HCT116 (cell line): ENCODE measurements around the gene C2orf92. TPM values are rescaled to one million over a fixed set of nuclear protein-coding genes. Genes with fewer than 3 reads are reported as not detected.

Source experiments
- ATAC-seq: fragments of 200-7000 bp; cut with Tn5 transposase; 2 replicates; pipeline ENCODE4 v1.9.1; 2020; ENCODE audit warnings: mild to moderate bottlenecking, moderate library complexity
- BruUV-seq: library from RNA; stranded (reverse); fragments of 400-500 nt; replicated peaks from 2 replicates; lab custom pipeline; 2021; lab: Mats Ljungman, UMichigan
- CTCF ChIA-PET: fragments of 300-600 bp; sonication (Branson Sonifier 250); formaldehyde crosslinking; loops from one replicate; lab custom pipeline; 2021; ENCODE audit warnings: antibody characterized with exemption; lab: Charles Lee
- POLR2A ChIA-PET: fragments of 300-600, 350-600 bp; sonication (Branson Sonifier 250); formaldehyde crosslinking; loops from one replicate; lab custom pipeline; 2021; ENCODE audit warnings: antibody characterized with exemption; lab: Charles Lee
- RAD21 ChIA-PET, 2 experiments: fragments of 300-600 bp; sonication (Branson Sonifier 250); formaldehyde crosslinking; loops; one replicate each; lab custom pipeline; 2023; ENCODE audit warnings: low total read pairs in 2 of 2; ENCODE audit not compliant: uncharacterized antibody in 2 of 2, unreplicated experiment in 2 of 2, low non-redundant PET in 1 of 2; lab: Charles Lee
- DNase-seq: peaks from one replicate; pipeline ENCODE4 v3.0.0-alpha.2; 2010; ENCODE audit warnings: low read depth, low spot score
- H2AFZ ChIP-seq: fragments of 200-600 bp; shearing (Covaris generic), sonication (generic); 2 replicates; pipeline ENCODE4 v1.6.1; 2017; ENCODE audit warnings: low read depth, mixed run types, mixed read lengths, antibody characterized with exemption, low read length; ENCODE audit not compliant: poor library complexity, severe bottlenecking
- H3K27ac ChIP-seq: 2 replicates; pipeline ENCODE4 v1.5.1; 2012; ENCODE audit warnings: low read depth, low read length
- H3K27me3 ChIP-seq: fragments of 200-600 bp; sonication (generic); 2 replicates; pipeline ENCODE4 v1.6.1; 2016; ENCODE audit warnings: mixed run types, low read length, mixed read lengths; ENCODE audit not compliant: insufficient read depth
- H3K36me3 ChIP-seq, 2 experiments: fragments of 200-500 bp in 1 of 2; fragments of 200-600 bp in 1 of 2; sonication (Bioruptor generic) in 1 of 2; sonication (generic) in 1 of 2; 2 replicates each; pipeline versions ENCODE4 v1.5.1 to v1.6.1; 2014 to 2016; ENCODE audit warnings: low read length in 2 of 2, inconsistent platforms in 1 of 2, mixed read lengths in 1 of 2, mixed run types in 1 of 2; ENCODE audit not compliant: insufficient read depth in 2 of 2, control insufficient read depth in 1 of 2
- H3K4me1 ChIP-seq, 2 experiments: fragments of 200-600 bp in 1 of 2; sonication (generic) in 1 of 2; 2 replicates each; pipeline versions ENCODE4 v1.5.1 to v1.6.1; 2012 to 2017; ENCODE audit warnings: low read length in 2 of 2, inconsistent platforms in 1 of 2, mild to moderate bottlenecking in 1 of 2, mixed read lengths in 1 of 2, mixed run types in 1 of 2, moderate library complexity in 1 of 2; ENCODE audit not compliant: insufficient read depth in 2 of 2, control insufficient read depth in 1 of 2
- H3K4me2 ChIP-seq: fragments of 200-600 bp; sonication (generic); 2 replicates; pipeline ENCODE4 v1.6.1; 2017; ENCODE audit warnings: mixed run types, low read length, mixed read lengths
- H3K4me3 ChIP-seq, 2 experiments: fragments of 200-600 bp in 1 of 2; sonication (generic) in 1 of 2; replicated peaks in 1 of 2; 2 replicates each; pipeline ENCODE4 v1.5.1; 2011 to 2016; ENCODE audit warnings: low read length in 2 of 2, control low read depth in 1 of 2, low read depth in 1 of 2, mild to moderate bottlenecking in 1 of 2, mixed read lengths in 1 of 2, mixed run types in 1 of 2
- H3K79me2 ChIP-seq: fragments of 200-600 bp; sonication (generic); 2 replicates; pipeline ENCODE4 v1.6.1; 2017; ENCODE audit warnings: mild to moderate bottlenecking, mixed run types, low read length, moderate library complexity, mixed read lengths; ENCODE audit not compliant: insufficient read depth
- H3K9ac ChIP-seq: fragments of 200-600 bp; sonication (generic); 2 replicates; pipeline ENCODE4 v1.6.1; 2016; ENCODE audit warnings: low read length, mixed read lengths
- H3K9me2 ChIP-seq: fragments of 200-600 bp; sonication (generic), shearing (Covaris generic); 2 replicates; pipeline ENCODE4 v1.6.1; 2017; ENCODE audit warnings: mixed run types, mild to moderate bottlenecking, moderate library complexity; ENCODE audit not compliant: insufficient read depth
- H3K9me3 ChIP-seq, 2 experiments: fragments of 200-500 bp in 1 of 2; fragments of 200-600 bp in 1 of 2; sonication (Bioruptor generic) in 1 of 2; sonication (generic) in 1 of 2; 2 replicates each; pipeline ENCODE4 v1.6.1; 2014 to 2017; ENCODE audit warnings: low read length in 2 of 2, mixed read lengths in 2 of 2, inconsistent platforms in 1 of 2, low read depth in 1 of 2, mild to moderate bottlenecking in 1 of 2, mixed run types in 1 of 2, moderate library complexity in 1 of 2; ENCODE audit not compliant: control insufficient read depth in 1 of 2, insufficient read depth in 1 of 2
- H4K20me1 ChIP-seq: fragments of 200-600 bp; sonication (generic), shearing (Covaris generic); 2 replicates; pipeline ENCODE4 v1.6.1; 2017; ENCODE audit warnings: mixed run types, mild to moderate bottlenecking, moderate library complexity; ENCODE audit not compliant: insufficient read depth
- EGR1 ChIP-seq: IDR thresholded peaks from 2 replicates; pipeline ENCODE4 v1.6.1; 2012; ENCODE audit warnings: low read depth
- FOSL1 ChIP-seq: IDR thresholded peaks from 2 replicates; pipeline ENCODE4 v1.6.1; 2012; ENCODE audit warnings: low read depth
- POLR2A ChIP-seq: IDR thresholded peaks from 2 replicates; pipeline ENCODE4 v1.7.0; 2011; ENCODE audit warnings: borderline replicate concordance; ENCODE audit not compliant: insufficient read depth, insufficient read length; ENCODE audit errors: extremely low read depth
- POLR2AphosphoS5 ChIP-seq: IDR thresholded peaks from 2 replicates; pipeline ENCODE4 v1.6.1; 2011; ENCODE audit warnings: mild to moderate bottlenecking, low read depth, low read length, moderate library complexity
- intact Hi-C: fragments of 100-400 bp; cut with micrococcal nuclease; formaldehyde crosslinking; loops from 2 replicates; pipeline ENCODE4 v1.10.0; 2022
- total RNA-seq: library from RNA; stranded (reverse); gene quantifications from one replicate; pipeline ENCODE4 v1.2.1, GENCODE V29; 2021; ENCODE audit not compliant: unreplicated experiment
- TF ChIP-seq, protein P1 (sequence below): IDR thresholded peaks from 2 replicates; pipeline ENCODE4 v1.6.1; 2012; ENCODE audit warnings: low read depth
- TF ChIP-seq, protein P2 (sequence below): IDR thresholded peaks from 2 replicates; pipeline ENCODE4 v1.6.1; 2011; ENCODE audit warnings: mild to moderate bottlenecking, low read length, moderate library complexity; ENCODE audit not compliant: insufficient replicate concordance; ENCODE audit errors: extremely low read depth

The C2orf92 gene
- total RNA-seq, 1 experiment from 2014 or later: 3.0 TPM

DNA sequence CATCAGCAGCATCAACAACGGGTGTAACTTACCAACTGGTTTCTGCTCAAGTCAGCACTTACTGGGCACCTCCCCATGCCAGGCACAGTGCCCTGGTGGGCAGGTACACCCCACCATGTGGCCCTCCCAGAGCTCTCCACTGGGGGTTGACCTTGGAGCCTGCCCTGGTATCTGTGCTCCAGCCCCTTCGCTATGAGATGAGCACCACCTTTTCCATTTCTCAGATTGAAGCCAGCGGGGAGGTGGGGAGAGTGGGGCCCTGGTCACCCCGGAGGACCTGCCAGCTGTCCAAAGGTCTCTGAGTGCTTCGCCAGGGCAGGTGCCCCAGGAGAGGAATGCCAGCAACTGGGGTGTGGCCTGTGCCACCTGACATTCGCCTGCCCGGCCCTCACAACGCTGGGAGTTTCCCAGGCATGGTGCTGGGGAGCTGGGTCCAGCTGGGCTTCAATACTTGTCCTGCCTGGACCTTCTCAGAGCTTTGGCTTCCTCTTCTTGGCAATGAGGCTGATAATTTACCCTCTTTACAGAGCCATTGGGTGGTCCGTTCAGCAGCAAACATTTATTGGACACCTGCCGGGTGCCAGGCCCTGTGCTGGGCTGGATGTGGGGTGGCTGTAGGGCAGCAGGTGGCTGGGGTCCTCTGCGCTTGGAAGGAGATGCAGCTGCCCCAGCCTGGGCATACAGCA is 38.0 kb downstream of the C2orf92 start:
- Histone ChIP-seq H3K4me1 (peaks cover 0 to 6% of the 10 kb centered on the region in 2 experiments; a peak in 2 of 4 replicates), H2AFZ (no peak overlapping the region), H3K9me3 (no peaks in the 10 kb centered on the region), H3K27ac (no peak overlapping the region), H3K36me3 (no peaks in the 10 kb centered on the region), H3K4me3 (no peak overlapping the region), H3K79me2 (no peaks in the 10 kb centered on the region), H3K4me2 (no peak overlapping the region), H3K9me2 (no peaks in the 10 kb centered on the region), H4K20me1 (no peaks in the 10 kb centered on the region), H3K9ac (no peak overlapping the region), H3K27me3 (no peaks in the 10 kb centered on the region)
- no peak for DNase-seq
- no peak for ATAC-seq
- no TSS peak for BruUV-seq
- TF ChIP-seq FOSL1: no peak
- TF ChIP-seq, protein P1, sequence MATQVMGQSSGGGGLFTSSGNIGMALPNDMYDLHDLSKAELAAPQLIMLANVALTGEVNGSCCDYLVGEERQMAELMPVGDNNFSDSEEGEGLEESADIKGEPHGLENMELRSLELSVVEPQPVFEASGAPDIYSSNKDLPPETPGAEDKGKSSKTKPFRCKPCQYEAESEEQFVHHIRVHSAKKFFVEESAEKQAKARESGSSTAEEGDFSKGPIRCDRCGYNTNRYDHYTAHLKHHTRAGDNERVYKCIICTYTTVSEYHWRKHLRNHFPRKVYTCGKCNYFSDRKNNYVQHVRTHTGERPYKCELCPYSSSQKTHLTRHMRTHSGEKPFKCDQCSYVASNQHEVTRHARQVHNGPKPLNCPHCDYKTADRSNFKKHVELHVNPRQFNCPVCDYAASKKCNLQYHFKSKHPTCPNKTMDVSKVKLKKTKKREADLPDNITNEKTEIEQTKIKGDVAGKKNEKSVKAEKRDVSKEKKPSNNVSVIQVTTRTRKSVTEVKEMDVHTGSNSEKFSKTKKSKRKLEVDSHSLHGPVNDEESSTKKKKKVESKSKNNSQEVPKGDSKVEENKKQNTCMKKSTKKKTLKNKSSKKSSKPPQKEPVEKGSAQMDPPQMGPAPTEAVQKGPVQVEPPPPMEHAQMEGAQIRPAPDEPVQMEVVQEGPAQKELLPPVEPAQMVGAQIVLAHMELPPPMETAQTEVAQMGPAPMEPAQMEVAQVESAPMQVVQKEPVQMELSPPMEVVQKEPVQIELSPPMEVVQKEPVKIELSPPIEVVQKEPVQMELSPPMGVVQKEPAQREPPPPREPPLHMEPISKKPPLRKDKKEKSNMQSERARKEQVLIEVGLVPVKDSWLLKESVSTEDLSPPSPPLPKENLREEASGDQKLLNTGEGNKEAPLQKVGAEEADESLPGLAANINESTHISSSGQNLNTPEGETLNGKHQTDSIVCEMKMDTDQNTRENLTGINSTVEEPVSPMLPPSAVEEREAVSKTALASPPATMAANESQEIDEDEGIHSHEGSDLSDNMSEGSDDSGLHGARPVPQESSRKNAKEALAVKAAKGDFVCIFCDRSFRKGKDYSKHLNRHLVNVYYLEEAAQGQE: no peak
- intact Hi-C loops: no loop called here
- CTCF ChIA-PET: interaction anchor here (1.0 to 3.0 kb wide), 3 partner anchors 9 to 562 kb away, joined by 3 to 27 read pairs (median 6); no protein-coding TSS in a partner anchor
- RAD21 ChIA-PET: no interaction called here
- POLR2A ChIA-PET: no interaction called here

DNA sequence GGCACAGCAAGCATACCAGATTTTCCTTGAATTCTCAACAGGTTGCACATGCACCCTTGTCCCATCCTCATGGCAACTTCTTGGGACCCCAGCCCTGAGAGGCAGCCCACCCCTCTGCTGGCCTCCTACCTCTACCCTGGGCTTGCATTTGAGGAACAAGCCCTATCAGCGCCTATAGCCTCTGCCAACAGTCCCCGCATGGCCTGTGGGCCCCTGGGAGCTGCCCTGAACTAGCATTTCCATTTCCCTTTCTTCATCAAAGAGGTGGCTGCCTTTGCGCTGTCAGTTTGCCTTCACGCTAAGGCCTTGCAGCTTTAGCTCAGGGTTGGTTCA is 38.5 kb downstream of the C2orf92 start:
- no TSS peak for BruUV-seq
- intact Hi-C loops: no loop called here
- POLR2A ChIA-PET: no interaction called here
- TF ChIP-seq, protein P1: no peak
- TF ChIP-seq POLR2AphosphoS5: no peak
- TF ChIP-seq, protein P2, sequence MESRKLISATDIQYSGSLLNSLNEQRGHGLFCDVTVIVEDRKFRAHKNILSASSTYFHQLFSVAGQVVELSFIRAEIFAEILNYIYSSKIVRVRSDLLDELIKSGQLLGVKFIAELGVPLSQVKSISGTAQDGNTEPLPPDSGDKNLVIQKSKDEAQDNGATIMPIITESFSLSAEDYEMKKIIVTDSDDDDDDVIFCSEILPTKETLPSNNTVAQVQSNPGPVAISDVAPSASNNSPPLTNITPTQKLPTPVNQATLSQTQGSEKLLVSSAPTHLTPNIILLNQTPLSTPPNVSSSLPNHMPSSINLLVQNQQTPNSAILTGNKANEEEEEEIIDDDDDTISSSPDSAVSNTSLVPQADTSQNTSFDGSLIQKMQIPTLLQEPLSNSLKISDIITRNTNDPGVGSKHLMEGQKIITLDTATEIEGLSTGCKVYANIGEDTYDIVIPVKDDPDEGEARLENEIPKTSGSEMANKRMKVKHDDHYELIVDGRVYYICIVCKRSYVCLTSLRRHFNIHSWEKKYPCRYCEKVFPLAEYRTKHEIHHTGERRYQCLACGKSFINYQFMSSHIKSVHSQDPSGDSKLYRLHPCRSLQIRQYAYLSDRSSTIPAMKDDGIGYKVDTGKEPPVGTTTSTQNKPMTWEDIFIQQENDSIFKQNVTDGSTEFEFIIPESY: no peak
- no peak for TF ChIP-seq EGR1
- TF ChIP-seq POLR2A: no peak

More for the DNA sequence above, 38.5 kb downstream of the C2orf92 start:
- Histone ChIP-seq H3K27me3 (no peaks in the 10 kb centered on the region), H2AFZ (no peak overlapping the region), H3K79me2 (no peaks in the 10 kb centered on the region), H3K27ac (no peak overlapping the region), H3K9me3 (no peaks in the 10 kb centered on the region), H3K36me3 (no peaks in the 10 kb centered on the region), H4K20me1 (no peaks in the 10 kb centered on the region), H3K9me2 (no peaks in the 10 kb centered on the region), H3K9ac (no peak overlapping the region), H3K4me1 (peaks cover 0 to 6% of the 10 kb centered on the region in 2 experiments; a peak in 2 of 4 replicates), H3K4me2 (no peak overlapping the region), H3K4me3 (no peak overlapping the region)
- no peak for ATAC-seq
- no peak for DNase-seq
- RAD21 ChIA-PET: no interaction called here
- CTCF ChIA-PET: interaction anchor here (1.0 to 3.0 kb wide), 4 partner anchors 10 to 677 kb away, joined by 3 to 27 read pairs (median 4); no protein-coding TSS in a partner anchor
